ENCODE results near the gene PAQR3. TPM values are rescaled to one million over a fixed set of nuclear protein-coding genes. Genes with fewer than 3 reads are reported as not detected.

PAQR3 gene
- total and polyA plus RNA-seq, 8 donors = 0.84 to 5.0 (median 2.5) TPM

- intact Hi-C loops (cut with DNase I) = loop anchor here in 1 of 3 donors (10.0 kb wide), 1 partner anchor 259 kb away; no protein-coding TSS in a partner anchor
- no peak for DNase-seq
- 62 to 71% methylated on average over 2 of the region's 2 CpGs for WGBS, 2 donors
- FAIRE-seq = no peak
- ATAC-seq = peak in 2 of 4 donors; percentile 11 to 38
- Histone ChIP-seq H3K4me3 (no peak overlapping the region), H3K36me3 (no peaks in the 10 kb centered on the region), H3K27me3 (no peaks in the 10 kb centered on the region), H3K4me1 (peaks cover 0 to 6% (median 0%) of the 10 kb centered on the region in 3 donors), H3K9me3 (no peaks in the 10 kb centered on the region), H3K27ac (no peak overlapping the region)
- TF ChIP-seq CTCF (IDR thresholded peaks at IDR 0.05) = no peak
Observed at GRCh38 chr4:78863991-78864390, 75.2 kb downstream of the PAQR3 start.

- TF ChIP-seq CTCF (IDR thresholded peaks at IDR 0.05) = no peak
- no peaks in the 10 kb centered on the region for H3K36me3 ChIP-seq
- FAIRE-seq (no peak), ATAC-seq (no peak), DNase-seq (no peak)
- no peak overlapping the region for H3K27ac ChIP-seq
- no peaks in the 10 kb centered on the region for H3K9me3 ChIP-seq
- WGBS, 2 donors = 90 to 93% methylated on average over 5 of the region's 5 CpGs
- peaks cover 0 to 6% (median 0%) of the 10 kb centered on the region in 3 donors for H3K4me1 ChIP-seq
- no peak overlapping the region for H3K4me3 ChIP-seq
- intact Hi-C loops (cut with DNase I) = loop anchor here in 1 of 3 donors (10.0 kb wide), 1 partner anchor 259 kb away; no protein-coding TSS in a partner anchor
- H3K27me3 ChIP-seq = no peaks in the 10 kb centered on the region
Observed at GRCh38 chr4:78863254-78863869, 75.9 kb downstream of the PAQR3 start.

GRCh38 chr4:78862314-78862737, 76.9 kb downstream of the PAQR3 start:
- Histone ChIP-seq H3K36me3 (no peaks in the 10 kb centered on the region), H3K4me1 (peaks cover 0 to 6% (median 0%) of the 10 kb centered on the region in 3 donors), H3K27me3 (no peaks in the 10 kb centered on the region), H3K4me3 (no peak overlapping the region), H3K27ac (no peak overlapping the region), H3K9me3 (no peaks in the 10 kb centered on the region)
- FAIRE-seq (no peak), ATAC-seq (peak in 2 of 4 donors; percentile 37 to 69), DNase-seq (no peak)
- 70 to 76% methylated on average over 2 of the region's 2 CpGs for WGBS, 2 donors
- intact Hi-C loops (cut with DNase I) = loop anchor here in 1 of 3 donors (10.0 kb wide), 1 partner anchor 258 kb away; no protein-coding TSS in a partner anchor
- TF ChIP-seq CTCF (IDR thresholded peaks at IDR 0.05) = no peak

Other genes starting within 250 kb of the PAQR3 start
- 10 to 100 TPM in 2 of 6 donors, 1 to 10 TPM in 4; 5.7 to 27.3 (median 7.9) TPM for gene BMP2K, start 163.1 kb downstream of the PAQR3 start, total RNA-seq
- 1 to 10 TPM; 4.8 to 5.2 TPM for gene BMP2K, start 163.1 kb downstream of the PAQR3 start, polyA plus RNA-seq